Measurements from ENCODE around the gene ZBED6.
"Not testable (repeated sequence)": the region's sequence is repeated elsewhere in the genome, so short reads cannot be mapped to it uniquely, and the experiment has no call there.

Gene ZBED6

GRCh38 chr1:203805689-203806088 is 10.3 kb downstream of the ZBED6 start:
- Histone ChIP-seq H3K9ac (ENCODE audit: low read depth, low read length) (no peak overlapping the region), H3K4me3 (ENCODE audit: low read length) (no peak overlapping the region), H3K27me3 (ENCODE audit: insufficient read depth, low read length) (no peaks in the 10 kb centered on the region), H3K4me1 (ENCODE audit: insufficient read depth, low read length) (no peaks in the 10 kb centered on the region), H3K27ac (ENCODE audit: low read depth, low read length) (no peak overlapping the region), H3K36me3 (ENCODE audit: insufficient read depth, low read length) (peaks cover 68% of the 10 kb centered on the region), H3K9me3 (ENCODE audit: insufficient read depth, low read depth, low read length) (no peaks in the 10 kb centered on the region)
- 95% methylated on average over 7 of the region's 7 CpGs for WGBS

DNA sequence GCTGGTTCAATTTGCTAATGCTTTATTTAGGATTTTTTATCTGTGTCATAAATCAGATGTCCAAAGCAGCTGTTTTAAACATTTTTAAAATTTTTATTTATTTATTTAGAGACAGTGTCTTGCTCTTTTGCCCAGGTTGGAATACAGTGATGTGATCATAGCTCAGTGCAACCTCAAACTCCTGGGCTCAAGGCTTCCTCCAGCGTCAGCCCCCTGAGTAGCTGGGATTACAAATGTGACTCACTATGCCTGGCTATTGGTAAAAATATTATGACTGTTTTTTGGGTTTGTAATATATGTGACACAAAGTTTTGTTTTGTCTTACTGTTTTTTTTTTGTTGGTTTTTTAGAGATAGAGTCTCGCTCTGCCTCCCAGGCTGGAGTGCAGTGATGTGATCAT is 11.8 kb downstream of the ZBED6 start:
- no peak overlapping the region for H3K27ac ChIP-seq (ENCODE audit: low read depth, low read length)
- no peaks in the 10 kb centered on the region for H3K4me1 ChIP-seq (ENCODE audit: insufficient read depth, low read length)
- peaks cover 61% of the 10 kb centered on the region for H3K36me3 ChIP-seq (ENCODE audit: insufficient read depth, low read length)
- H3K4me3 ChIP-seq (ENCODE audit: low read length) = no peak overlapping the region
- 92% methylated on average over 2 of the region's 2 CpGs for WGBS
- H3K27me3 ChIP-seq (ENCODE audit: insufficient read depth, low read length) = no peaks in the 10 kb centered on the region
- H3K9ac ChIP-seq (ENCODE audit: low read depth, low read length) = no peak overlapping the region
- H3K9me3 ChIP-seq (ENCODE audit: insufficient read depth, low read depth, low read length) = no peaks in the 10 kb centered on the region

DNA sequence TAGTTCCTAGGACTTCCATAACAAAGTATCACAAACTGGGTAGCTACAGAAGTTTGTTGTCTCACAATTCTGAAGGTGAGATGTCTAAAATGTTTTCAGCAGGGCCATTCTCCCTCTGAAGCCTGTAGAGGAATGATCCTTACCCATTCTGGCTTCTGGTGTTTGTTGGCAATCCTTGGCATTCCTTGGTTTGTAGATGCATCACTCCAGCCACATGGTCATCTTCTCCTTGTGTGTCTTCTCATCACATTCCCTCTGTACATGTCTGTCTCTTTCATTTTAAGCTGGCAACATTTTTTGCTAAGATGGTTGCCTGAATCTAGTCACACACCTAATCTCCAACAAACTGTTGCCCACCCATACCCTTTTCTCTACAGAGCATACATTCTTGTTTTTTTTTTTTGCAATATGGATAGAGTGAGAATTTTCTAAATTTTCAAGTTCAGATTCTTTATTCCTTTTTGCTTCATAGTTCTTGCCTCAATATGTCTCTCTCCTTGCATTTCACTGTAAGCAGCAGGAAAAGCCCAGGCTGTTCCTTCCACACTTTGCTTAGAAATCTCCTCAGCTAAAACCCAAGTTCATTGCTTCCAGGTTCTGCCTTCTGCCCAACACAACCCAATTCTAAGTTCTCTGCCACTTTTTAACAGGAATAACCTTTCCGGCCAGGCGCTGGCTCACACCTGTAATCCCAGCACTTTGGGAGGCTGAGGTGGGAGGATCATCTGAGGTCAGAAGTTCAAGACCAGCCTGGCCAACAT is 18.3 kb downstream of the ZBED6 start:
- no peak overlapping the region for H3K4me3 ChIP-seq (ENCODE audit: low read length)
- H3K4me1 ChIP-seq (ENCODE audit: insufficient read depth, low read length) = no peaks in the 10 kb centered on the region
- no peaks in the 10 kb centered on the region for H3K9me3 ChIP-seq (ENCODE audit: insufficient read depth, low read depth, low read length)
- H3K36me3 ChIP-seq (ENCODE audit: insufficient read depth, low read length) = peaks cover 65% of the 10 kb centered on the region
- WGBS = 100% methylated on average over 2 of the region's 2 CpGs
- H3K27me3 ChIP-seq (ENCODE audit: insufficient read depth, low read length) = no peaks in the 10 kb centered on the region
- H3K27ac ChIP-seq (ENCODE audit: low read depth, low read length) = no peak overlapping the region
- H3K9ac ChIP-seq (ENCODE audit: low read depth, low read length) = no peak overlapping the region

DNA sequence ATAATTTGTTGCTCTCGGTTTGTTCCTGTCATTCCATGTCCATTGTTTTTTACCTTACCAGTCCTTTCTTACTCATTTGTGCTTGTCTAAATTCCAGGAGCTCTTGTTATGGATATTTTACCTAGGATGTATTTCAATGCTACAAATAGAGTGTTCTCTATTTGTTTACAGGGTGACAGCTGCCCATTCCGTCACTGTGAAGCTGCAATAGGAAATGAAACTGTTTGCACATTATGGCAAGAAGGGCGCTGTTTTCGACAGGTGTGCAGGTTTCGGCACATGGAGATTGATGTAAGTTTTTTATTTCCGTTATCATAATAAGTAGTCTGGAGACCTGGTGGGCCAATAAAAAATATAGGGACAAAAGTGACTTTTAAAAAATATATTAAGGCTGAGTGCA is 23.0 kb downstream of the ZBED6 start:
- 90% methylated on average over 5 of the region's 6 CpGs for WGBS
- Histone ChIP-seq H3K36me3 (ENCODE audit: insufficient read depth, low read length) (peaks cover 92% of the 10 kb centered on the region), H3K27me3 (ENCODE audit: insufficient read depth, low read length) (no peaks in the 10 kb centered on the region), H3K9me3 (ENCODE audit: insufficient read depth, low read depth, low read length) (no peaks in the 10 kb centered on the region), H3K27ac (ENCODE audit: low read depth, low read length) (no peak overlapping the region), H3K9ac (ENCODE audit: low read depth, low read length) (no peak overlapping the region), H3K4me3 (ENCODE audit: low read length) (no peak overlapping the region), H3K4me1 (ENCODE audit: insufficient read depth, low read length) (no peaks in the 10 kb centered on the region)

GRCh38 chr1:203823306-203823705 is 27.9 kb downstream of the ZBED6 start:
- Histone ChIP-seq H3K27me3 (ENCODE audit: insufficient read depth, low read length) (no peaks in the 10 kb centered on the region), H3K36me3 (ENCODE audit: insufficient read depth, low read length) (peaks cover 91% of the 10 kb centered on the region), H3K9ac (ENCODE audit: low read depth, low read length) (no peak overlapping the region), H3K4me3 (ENCODE audit: low read length) (no peak overlapping the region), H3K27ac (ENCODE audit: low read depth, low read length) (no peak overlapping the region), H3K4me1 (ENCODE audit: insufficient read depth, low read length) (no peaks in the 10 kb centered on the region), H3K9me3 (ENCODE audit: insufficient read depth, low read depth, low read length) (no peaks in the 10 kb centered on the region)
- WGBS = 93% methylated on average over 1 of the region's 1 CpG

DNA sequence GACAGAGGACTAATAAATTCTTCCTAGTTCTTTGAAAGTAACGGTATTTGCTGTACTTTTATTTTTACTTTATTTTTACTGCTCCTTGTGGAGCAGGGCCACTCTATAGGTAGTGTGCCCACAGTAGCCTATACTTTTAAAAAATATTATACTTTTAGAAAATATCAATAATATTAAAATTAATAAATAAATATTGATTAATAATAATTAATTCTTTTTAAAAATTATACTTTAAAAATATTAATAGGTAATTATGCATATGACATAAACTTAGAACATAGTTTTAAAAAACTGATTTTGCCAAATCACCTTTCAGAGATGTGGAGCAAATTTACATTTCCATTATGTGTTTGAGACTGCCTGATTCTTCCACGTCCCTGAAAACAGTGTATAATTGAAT is 30.8 kb downstream of the ZBED6 start:
- 100% methylated on average over 1 of the region's 2 CpGs for WGBS

GRCh38 chr1:203828002-203828401 is 32.6 kb downstream of the ZBED6 start:
- no peaks in the 10 kb centered on the region for H3K4me1 ChIP-seq (ENCODE audit: insufficient read depth, low read length)
- H3K27me3 ChIP-seq (ENCODE audit: insufficient read depth, low read length) = no peaks in the 10 kb centered on the region
- no peak overlapping the region for H3K27ac ChIP-seq (ENCODE audit: low read depth, low read length)
- peaks cover 91% of the 10 kb centered on the region for H3K36me3 ChIP-seq (ENCODE audit: insufficient read depth, low read length)
- H3K9ac ChIP-seq (ENCODE audit: low read depth, low read length) = no peak overlapping the region
- no peaks in the 10 kb centered on the region for H3K9me3 ChIP-seq (ENCODE audit: insufficient read depth, low read depth, low read length)
- WGBS = 94% methylated on average over 5 of the region's 5 CpGs
- no peak overlapping the region for H3K4me3 ChIP-seq (ENCODE audit: low read length)

More for the DNA sequence above, 30.8 kb downstream of the ZBED6 start:
- Histone ChIP-seq H3K27me3 (ENCODE audit: insufficient read depth, low read length) (no peaks in the 10 kb centered on the region), H3K4me3 (ENCODE audit: low read length) (no peak overlapping the region), H3K4me1 (ENCODE audit: insufficient read depth, low read length) (no peaks in the 10 kb centered on the region), H3K9ac (ENCODE audit: low read depth, low read length) (no peak overlapping the region), H3K36me3 (ENCODE audit: insufficient read depth, low read length) (peaks cover 91% of the 10 kb centered on the region), H3K27ac (ENCODE audit: low read depth, low read length) (no peak overlapping the region), H3K9me3 (ENCODE audit: insufficient read depth, low read depth, low read length) (no peaks in the 10 kb centered on the region)

DNA sequence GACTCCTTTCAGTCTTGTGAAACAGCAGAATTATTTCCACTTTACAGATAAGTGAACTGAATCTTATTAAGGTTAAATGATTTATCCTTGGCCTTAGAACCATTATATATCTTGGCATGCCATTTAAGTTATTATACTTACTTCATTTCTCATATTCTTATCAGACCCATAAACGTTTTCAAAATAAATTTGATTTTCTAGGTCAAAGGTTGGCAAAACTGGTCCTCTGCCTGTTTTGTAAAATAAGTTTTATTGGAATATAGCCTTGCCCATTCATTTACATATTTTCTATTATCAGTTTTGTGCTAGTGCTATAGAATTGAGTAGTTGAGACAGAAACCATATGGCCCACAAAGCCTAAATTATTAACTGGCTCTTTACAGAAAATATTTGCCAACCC is 33.1 kb downstream of the ZBED6 start:
- Histone ChIP-seq H3K36me3 (ENCODE audit: insufficient read depth, low read length) (peaks cover 89% of the 10 kb centered on the region), H3K9ac (ENCODE audit: low read depth, low read length) (no peak overlapping the region), H3K27me3 (ENCODE audit: insufficient read depth, low read length) (no peaks in the 10 kb centered on the region), H3K4me1 (ENCODE audit: insufficient read depth, low read length) (no peaks in the 10 kb centered on the region), H3K27ac (ENCODE audit: low read depth, low read length) (no peak overlapping the region), H3K4me3 (ENCODE audit: low read length) (no peak overlapping the region), H3K9me3 (ENCODE audit: insufficient read depth, low read depth, low read length) (no peaks in the 10 kb centered on the region)
- 100% methylated on average over 1 of the region's 1 CpG for WGBS

DNA sequence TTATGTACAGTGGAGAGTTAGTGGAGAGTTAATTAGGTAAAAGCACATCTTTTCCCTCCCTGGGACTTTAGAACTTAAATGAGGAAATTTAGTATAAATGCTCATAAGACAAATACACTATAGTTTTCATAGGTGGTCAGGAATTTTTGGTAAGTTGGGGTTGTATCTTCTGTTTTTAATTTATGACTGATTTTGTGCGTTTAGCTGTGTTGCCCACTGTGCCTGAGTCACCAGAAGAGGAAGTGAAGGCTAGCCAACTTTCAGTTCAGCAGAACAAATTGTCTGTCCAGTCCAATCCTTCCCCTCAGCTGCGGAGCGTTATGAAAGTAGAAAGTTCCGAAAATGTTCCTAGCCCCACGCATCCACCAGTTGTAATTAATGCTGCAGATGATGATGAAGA is 33.8 kb downstream of the ZBED6 start:
- not testable (repeated sequence) for H3K9me3 ChIP-seq (ENCODE audit: insufficient read depth, low read depth, low read length); H3K9ac ChIP-seq (ENCODE audit: low read depth, low read length); H3K27ac ChIP-seq (ENCODE audit: low read depth, low read length); H3K27me3 ChIP-seq (ENCODE audit: insufficient read depth, low read length); H3K4me3 ChIP-seq (ENCODE audit: low read length); H3K4me1 ChIP-seq (ENCODE audit: insufficient read depth, low read length)
- H3K36me3 ChIP-seq (ENCODE audit: insufficient read depth, low read length) = peaks cover 91% of the 10 kb centered on the region
- 98% methylated on average over 5 of the region's 5 CpGs for WGBS

GRCh38 chr1:203835476-203835875 is 40.1 kb downstream of the ZBED6 start:
- H3K27me3 ChIP-seq (ENCODE audit: insufficient read depth, low read length) = no peaks in the 10 kb centered on the region
- H3K36me3 ChIP-seq (ENCODE audit: insufficient read depth, low read length) = peaks cover 94% of the 10 kb centered on the region
- WGBS = 97% methylated on average over 3 of the region's 3 CpGs
- H3K4me3 ChIP-seq (ENCODE audit: low read length) = no peak overlapping the region
- no peaks in the 10 kb centered on the region for H3K4me1 ChIP-seq (ENCODE audit: insufficient read depth, low read length)
- peaks cover 4% of the 10 kb centered on the region; the same call in 1 of the 2 replicates for H3K9me3 ChIP-seq (ENCODE audit: insufficient read depth, low read depth, low read length)
- no peak overlapping the region for H3K9ac ChIP-seq (ENCODE audit: low read depth, low read length)
- H3K27ac ChIP-seq (ENCODE audit: low read depth, low read length) = no peak overlapping the region

DNA sequence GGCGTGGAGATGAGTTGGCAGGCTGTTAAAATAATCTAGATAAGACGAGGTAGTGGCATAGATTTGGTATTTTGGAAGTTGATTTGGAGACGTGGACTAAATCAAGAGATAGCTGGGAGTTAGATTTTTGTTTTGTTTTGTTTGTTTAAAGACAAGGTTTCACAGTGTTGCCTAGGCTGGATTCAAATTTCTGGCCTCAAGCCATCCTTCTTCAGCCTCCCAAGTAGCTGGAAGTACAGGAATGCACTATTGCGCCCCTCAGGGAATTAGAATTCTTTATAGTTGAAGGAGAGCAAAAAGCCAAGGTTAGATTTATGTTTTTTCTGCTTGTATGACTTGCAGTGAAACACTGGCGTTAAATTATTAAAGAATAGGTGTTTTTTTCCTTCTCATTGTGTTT is 43.7 kb downstream of the ZBED6 start:
- no peaks in the 10 kb centered on the region; the same call in 1 of the 2 replicates for H3K4me1 ChIP-seq (ENCODE audit: insufficient read depth, low read length)
- H3K36me3 ChIP-seq (ENCODE audit: insufficient read depth, low read length) = peaks cover 83% of the 10 kb centered on the region
- H3K9me3 ChIP-seq (ENCODE audit: insufficient read depth, low read depth, low read length) = peaks cover 12% of the 10 kb centered on the region; the same call in 1 of the 2 replicates
- H3K9ac ChIP-seq (ENCODE audit: low read depth, low read length) = no peak overlapping the region
- H3K4me3 ChIP-seq (ENCODE audit: low read length) = no peak overlapping the region
- H3K27me3 ChIP-seq (ENCODE audit: insufficient read depth, low read length) = no peaks in the 10 kb centered on the region
- 94% methylated on average over 5 of the region's 5 CpGs for WGBS
- H3K27ac ChIP-seq (ENCODE audit: low read depth, low read length) = no peak overlapping the region

Measured in HUES64 (cell line).